Ishikawa (cell line): Measurements from ENCODE around the gene COL4A2.

Source experiments
- CEBPB ChIP-seq: IDR thresholded peaks from 2 replicates; pipeline ENCODE4 v1.6.1; 2012
- CREB1 ChIP-seq: IDR thresholded peaks from 2 replicates; pipeline ENCODE4 v1.6.1; 2012; ENCODE audit warnings: low read depth
- EGR1 ChIP-seq: IDR thresholded peaks from 2 replicates; pipeline ENCODE4 v1.6.1; 2012
- EP300 ChIP-seq: IDR thresholded peaks from 2 replicates; pipeline ENCODE4 v1.6.1; 2012; ENCODE audit warnings: borderline replicate concordance
- FOXM1 ChIP-seq: IDR thresholded peaks from 2 replicates; pipeline ENCODE4 v1.6.1; 2012; ENCODE audit warnings: low read depth, borderline replicate concordance
- MAX ChIP-seq: IDR thresholded peaks from 2 replicates; pipeline ENCODE4 v1.6.1; 2012
- NFIC ChIP-seq: IDR thresholded peaks from 2 replicates; pipeline ENCODE4 v1.6.1; 2012
- RAD21 ChIP-seq: IDR thresholded peaks from 2 replicates; pipeline ENCODE4 v1.6.1; 2012; ENCODE audit warnings: low read depth
- REST ChIP-seq: IDR thresholded peaks from 2 replicates; pipeline ENCODE4 v1.6.1; 2012; ENCODE audit warnings: low read depth, mild to moderate bottlenecking
- TAF1 ChIP-seq: IDR thresholded peaks from 2 replicates; pipeline ENCODE4 v1.6.1; 2012; ENCODE audit warnings: low read depth, mild to moderate bottlenecking
- TCF12 ChIP-seq: IDR thresholded peaks from 2 replicates; pipeline ENCODE4 v1.6.1; 2012; ENCODE audit warnings: low read depth
- TEAD4 ChIP-seq: IDR thresholded peaks from 2 replicates; pipeline ENCODE4 v1.6.1; 2012
- YY1 ChIP-seq: IDR thresholded peaks from 2 replicates; pipeline ENCODE4 v1.6.1; 2012; ENCODE audit warnings: low read depth
- ZBTB7A ChIP-seq: IDR thresholded peaks from 2 replicates; pipeline ENCODE4 v1.6.1; 2012; ENCODE audit warnings: low read depth
- TF ChIP-seq, protein P1 (sequence below): IDR thresholded peaks from 2 replicates; pipeline ENCODE4 v1.6.1; 2012

COL4A2 gene

DNA sequence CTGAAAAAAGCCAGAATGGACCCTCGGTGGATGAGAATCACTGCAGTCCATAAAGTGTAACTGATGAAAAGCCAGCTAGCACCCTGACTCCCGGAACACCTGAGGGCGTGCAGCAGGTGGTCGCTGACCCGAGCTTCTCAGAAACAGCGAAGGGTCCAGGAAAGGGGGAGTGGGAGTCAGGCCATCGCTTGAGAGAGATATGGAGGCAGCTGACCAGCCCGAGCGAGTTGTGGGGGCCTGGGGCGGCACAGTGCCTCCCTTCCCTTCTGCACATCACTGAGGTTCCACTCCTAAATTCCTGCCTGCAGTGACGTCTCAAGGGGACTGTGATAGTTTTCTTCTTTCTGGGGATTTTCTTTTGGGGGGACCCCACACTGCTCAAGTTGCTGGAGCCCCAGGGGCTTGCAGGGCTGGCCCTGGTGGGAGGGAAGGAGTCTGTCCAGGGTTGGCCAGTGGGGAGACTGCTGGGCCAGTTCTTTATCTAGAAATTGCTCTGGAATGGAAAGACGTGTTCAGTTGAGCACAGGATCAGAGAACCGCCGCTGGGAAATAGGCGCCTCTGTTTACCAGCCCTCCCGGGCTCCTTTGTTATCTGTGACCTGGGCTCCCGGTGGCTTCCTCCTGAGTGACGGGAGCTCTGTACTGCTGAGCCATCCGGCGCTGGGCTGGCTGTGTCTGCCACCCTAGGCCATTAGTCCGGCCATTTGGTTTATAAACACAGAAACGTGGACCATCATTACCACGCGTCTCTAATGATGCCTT is 183.1 kb downstream of the COL4A2 start:
- TF ChIP-seq REST (no peak), TAF1 (no peak), NFIC (no peak), YY1 (no peak), ZBTB7A (no peak), TCF12 (no peak)

- TF ChIP-seq REST: no peak
- no peak for TF ChIP-seq NFIC
- TF ChIP-seq FOXM1: no peak
- TF ChIP-seq TEAD4: no peak
- TF ChIP-seq TCF12: no peak
- TF ChIP-seq ZBTB7A: no peak
- TF ChIP-seq CREB1: no peak
- TF ChIP-seq, protein P1, sequence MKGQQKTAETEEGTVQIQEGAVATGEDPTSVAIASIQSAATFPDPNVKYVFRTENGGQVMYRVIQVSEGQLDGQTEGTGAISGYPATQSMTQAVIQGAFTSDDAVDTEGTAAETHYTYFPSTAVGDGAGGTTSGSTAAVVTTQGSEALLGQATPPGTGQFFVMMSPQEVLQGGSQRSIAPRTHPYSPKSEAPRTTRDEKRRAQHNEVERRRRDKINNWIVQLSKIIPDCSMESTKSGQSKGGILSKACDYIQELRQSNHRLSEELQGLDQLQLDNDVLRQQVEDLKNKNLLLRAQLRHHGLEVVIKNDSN: no peak
- TF ChIP-seq YY1: no peak
- TF ChIP-seq EP300: no peak
- TF ChIP-seq EGR1: no peak
- no peak for TF ChIP-seq MAX
- TF ChIP-seq RAD21: no peak
Measured at GRCh38 chr13:110491869-110492678, 185.0 kb downstream of the COL4A2 start.

DNA sequence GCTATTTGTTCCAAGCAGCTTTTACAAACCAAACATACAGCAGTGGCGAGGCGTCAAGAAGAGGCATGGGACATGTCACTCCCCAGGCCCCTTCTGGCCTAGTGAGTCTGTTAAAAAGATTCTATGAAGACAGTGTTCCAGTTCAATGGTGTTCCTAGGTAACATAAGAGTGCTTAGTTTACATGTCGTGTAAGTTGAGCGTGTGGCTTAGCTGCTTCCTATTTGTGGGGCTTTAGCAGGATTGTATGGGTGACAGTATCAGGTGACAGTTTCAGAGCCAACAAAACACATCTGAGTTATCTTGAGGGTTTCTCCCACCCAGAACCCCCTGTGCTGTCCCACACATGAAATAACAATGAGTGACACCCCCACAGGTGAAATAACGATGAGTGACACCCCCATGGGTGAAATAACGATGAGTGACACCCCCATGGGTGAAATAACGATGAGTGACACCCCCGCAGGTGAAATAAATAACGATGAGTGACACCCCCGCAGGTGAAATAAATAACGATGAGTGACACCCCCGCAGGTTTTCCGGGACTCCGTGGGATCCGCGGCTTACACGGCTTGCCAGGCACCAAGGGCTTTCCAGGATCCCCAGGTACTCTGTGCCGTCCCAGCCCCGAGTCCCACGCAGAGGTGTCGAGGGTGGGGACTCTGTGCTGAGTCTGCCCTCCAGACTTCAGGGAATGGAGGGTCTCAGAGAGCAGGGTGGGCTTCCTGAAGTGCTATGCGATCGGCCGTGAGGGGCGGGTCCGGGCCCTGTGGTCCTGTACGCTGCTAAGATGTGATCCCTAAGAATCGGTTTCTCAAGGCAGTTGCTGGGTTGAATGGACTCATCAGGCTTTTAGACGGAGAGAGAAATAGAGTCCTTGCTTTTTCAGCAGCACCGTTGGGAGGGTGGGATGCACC is 185.9 kb downstream of the COL4A2 start:
- TF ChIP-seq CREB1 (no peak), REST (no peak), EP300 (no peak)

DNA sequence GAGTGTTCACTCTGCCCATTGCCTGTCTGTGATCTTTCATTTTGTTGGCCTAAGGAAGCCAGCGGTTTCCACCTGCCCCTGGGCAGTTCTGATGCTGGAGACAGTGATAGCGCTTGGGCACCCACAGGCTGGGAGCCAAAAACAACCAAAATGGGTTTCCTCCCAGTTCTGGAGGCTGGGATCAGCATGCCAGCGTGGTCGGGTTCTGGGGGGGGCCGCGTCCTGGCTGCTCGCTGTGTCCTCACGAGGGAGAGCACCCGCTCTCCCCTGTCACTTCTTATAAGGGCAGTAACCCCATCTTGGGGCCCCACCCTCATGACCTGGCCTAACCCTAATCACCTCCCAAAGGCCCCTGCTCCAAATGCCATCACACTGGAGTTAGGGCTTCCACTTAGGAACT is 186.5 kb downstream of the COL4A2 start:
- TF ChIP-seq REST (no peak), TEAD4 (no peak), TCF12 (no peak), EGR1 (no peak), CEBPB (no peak)
